ENCODE data around the gene SPPL2C. TPM values are rescaled to one million over a fixed set of nuclear protein-coding genes. Genes with fewer than 3 reads are reported as not detected.

SPPL2C gene
- total RNA-seq, 1 experiment from 2014 or later: not detected

GRCh38 chr17:45893725-45894021 is 49.0 kb downstream of the SPPL2C start:
- no peaks in the 10 kb centered on the region for H3K79me2 ChIP-seq (ENCODE audit: insufficient read depth, low read length)
- Mint-ChIP-seq H3K36me3 (ENCODE audit: insufficient read depth in 1 of 3, low read depth in 3 of 3) (peaks cover 0 to 2% (median 0%) of the 10 kb centered on the region in 3 experiments; a peak in 2 of 7 replicates), H3K27ac (no peak overlapping the region), H3K27me3 (ENCODE audit: low read depth) (peaks cover 91% of the 10 kb centered on the region), H3K4me3 (peak overlapping the region; percentile 58 to 72), H3K4me1 (peaks cover 18 to 28% of the 10 kb centered on the region in 2 experiments), H3K9me3 (peaks cover 0 to 2% of the 10 kb centered on the region in 2 experiments; a peak in 3 of 5 replicates)
- H2BK12ac ChIP-seq (ENCODE audit: insufficient read length, low read depth, low read length): no peak overlapping the region
- no peak overlapping the region for H2AFZ ChIP-seq (ENCODE audit: low read length)
- H3K56ac ChIP-seq (ENCODE audit: insufficient read length, low read depth, low read length): no peak overlapping the region
- peak overlapping the region; percentile 74 for H3K14ac ChIP-seq (ENCODE audit: insufficient read depth, low read length)
- DNase-seq: no peak
- H2BK15ac ChIP-seq (ENCODE audit: low read depth, low read length): no peak overlapping the region
- peaks cover 26% of the 10 kb centered on the region for H3K23me2 ChIP-seq (ENCODE audit: insufficient read length, low read depth, low read length, poor library complexity, severe bottlenecking)
- no peak overlapping the region for H3K4ac ChIP-seq (ENCODE audit: low read depth, low read length)
- WGBS (ENCODE audit: extremely low coverage, insufficient read length, low lambda C conversion rate): no CpG with 5 or more reads among the region's 7 CpGs
- no peak overlapping the region for H4K5ac ChIP-seq (ENCODE audit: insufficient read length, low read depth, low read length)
- no peaks in the 10 kb centered on the region for H4K20me1 ChIP-seq (ENCODE audit: control insufficient read depth, insufficient read depth, insufficient read length)
- no peaks in the 10 kb centered on the region for H3K9me3 ChIP-seq (ENCODE audit: control insufficient read depth, low read depth, low read length)
- peaks cover 39% of the 10 kb centered on the region for H3K27me3 ChIP-seq (ENCODE audit: insufficient read depth, low read length)
- no peak overlapping the region for H2BK120ac ChIP-seq (ENCODE audit: low read depth, low read length, poor library complexity, severe bottlenecking)
- no peak overlapping the region for H2BK5ac ChIP-seq (ENCODE audit: insufficient read length, low read length)
- H2BK20ac ChIP-seq (ENCODE audit: low read depth, low read length, poor library complexity, severe bottlenecking): no peak overlapping the region
- no peak overlapping the region for H3T11ph ChIP-seq (ENCODE audit: low read length)
- H3K79me1 ChIP-seq (ENCODE audit: insufficient read depth, low read depth, low read length, poor library complexity, severe bottlenecking): no peaks in the 10 kb centered on the region
- no peak overlapping the region for H3K23ac ChIP-seq (ENCODE audit: insufficient read length, low read depth, low read length)
- no peak overlapping the region for H4K91ac ChIP-seq (ENCODE audit: insufficient read length, low read depth, low read length)
- H3K18ac ChIP-seq (ENCODE audit: insufficient read length, low read depth, low read length): no peak overlapping the region
- peak overlapping the region; percentile 63 for H3K4me2 ChIP-seq (ENCODE audit: insufficient read depth, insufficient read length, low read length)
- TF ChIP-seq CTCF (conservative IDR thresholded peaks at IDR 0.05): no peak
- no peak overlapping the region for H2AK5ac ChIP-seq (ENCODE audit: insufficient read length, low read length)
- H3K9ac ChIP-seq (ENCODE audit: extremely low read depth, insufficient read length, low read length): no peak overlapping the region
- H3K27ac ChIP-seq (ENCODE audit: insufficient read length, low read depth, low read length): no peak overlapping the region
- no peaks in the 10 kb centered on the region for H3K4me1 ChIP-seq (ENCODE audit: insufficient read depth, low read length)
- H4K8ac ChIP-seq (replicated peaks; ENCODE audit: insufficient read length, low read depth, low read length): no peak overlapping the region
